ENCODE results near the gene RAB4A. TPM values are rescaled to one million over a fixed set of nuclear protein-coding genes. Genes with fewer than 3 reads are reported as not detected.

Gene RAB4A
- total RNA-seq, 1 donor from 2014 or later, result 44.1 TPM

GRCh38 chr1:229302740-229303139, 31.8 kb downstream of the RAB4A start:
- Mint-ChIP-seq H3K4me3 (no peak overlapping the region), H3K27ac (no peak overlapping the region), H3K4me1 (no peaks in the 10 kb centered on the region), H3K36me3 (peaks cover 17% of the 10 kb centered on the region), H3K27me3 (ENCODE audit: insufficient read depth, low read depth) (no peaks in the 10 kb centered on the region), H3K9me3 (no peaks in the 10 kb centered on the region)
- DNase-seq (ENCODE audit: low spot score), result no peak
- Histone ChIP-seq H3F3A (ENCODE audit: low read depth) (no peaks in the 10 kb centered on the region), H4K20me1 (ENCODE audit: low read depth) (no peaks in the 10 kb centered on the region), H3K27me3 (no peaks in the 10 kb centered on the region), H3K4me2 (no peak overlapping the region), H3K4me3 (no peak overlapping the region), H3K9ac (no peak overlapping the region), H3K79me2 (ENCODE audit: low read depth) (no peaks in the 10 kb centered on the region), H2AFZ (replicated peaks) (no peak overlapping the region), H3K4me1 (no peaks in the 10 kb centered on the region), H3K9me3 (ENCODE audit: low read depth) (no peaks in the 10 kb centered on the region), H3K27ac (no peak overlapping the region), H3K36me3 (peaks cover 7% of the 10 kb centered on the region)
- TF ChIP-seq EZH2 (IDR thresholded peaks at IDR 0.05) (no peak), CTCF (IDR thresholded peaks at IDR 0.05) (no peak), EZH2phosphoT487 (IDR thresholded peaks at IDR 0.05) (no peak)

- TF ChIP-seq EZH2 (IDR thresholded peaks at IDR 0.05) (no peak), EZH2phosphoT487 (IDR thresholded peaks at IDR 0.05) (no peak), CTCF (IDR thresholded peaks at IDR 0.05) (no peak)
- Histone ChIP-seq H3K36me3 (peaks cover 5% of the 10 kb centered on the region), H3K4me3 (no peak overlapping the region), H3K9me3 (ENCODE audit: low read depth) (no peaks in the 10 kb centered on the region), H4K20me1 (ENCODE audit: low read depth) (no peaks in the 10 kb centered on the region), H3F3A (ENCODE audit: low read depth) (no peaks in the 10 kb centered on the region), H3K4me2 (no peak overlapping the region), H3K27me3 (no peaks in the 10 kb centered on the region), H3K4me1 (no peaks in the 10 kb centered on the region), H3K79me2 (ENCODE audit: low read depth) (no peaks in the 10 kb centered on the region), H2AFZ (replicated peaks) (no peak overlapping the region), H3K9ac (no peak overlapping the region), H3K27ac (no peak overlapping the region)
- no peak overlapping the region for H3K4me3 Mint-ChIP-seq
- peaks cover 18% of the 10 kb centered on the region for H3K36me3 Mint-ChIP-seq
- H3K9me3 Mint-ChIP-seq, result no peaks in the 10 kb centered on the region
- no peaks in the 10 kb centered on the region for H3K4me1 Mint-ChIP-seq
- peaks cover 2% of the 10 kb centered on the region for H3K27me3 Mint-ChIP-seq (ENCODE audit: insufficient read depth, low read depth)
- DNase-seq (ENCODE audit: low spot score), result no peak
- H3K27ac Mint-ChIP-seq, result no peak overlapping the region
Observed at GRCh38 chr1:229303855-229304254, 32.9 kb downstream of the RAB4A start.

GRCh38 chr1:229305392-229305791, 34.5 kb downstream of the RAB4A start:
- H3K27ac Mint-ChIP-seq, result no peak overlapping the region
- H3K4me2 ChIP-seq, result no peak overlapping the region
- no peak overlapping the region for H2AFZ ChIP-seq (replicated peaks)

More at GRCh38 chr1:229305392-229305791, 34.5 kb downstream of the RAB4A start:
- peaks cover 11% of the 10 kb centered on the region for H3K36me3 Mint-ChIP-seq
- Histone ChIP-seq H3K9me3 (ENCODE audit: low read depth) (no peaks in the 10 kb centered on the region), H4K20me1 (ENCODE audit: low read depth) (no peaks in the 10 kb centered on the region), H3K9ac (no peak overlapping the region), H3K4me1 (no peaks in the 10 kb centered on the region), H3K79me2 (ENCODE audit: low read depth) (no peaks in the 10 kb centered on the region), H3K27ac (no peak overlapping the region), H3K36me3 (peaks cover 5% of the 10 kb centered on the region), H3F3A (ENCODE audit: low read depth) (no peaks in the 10 kb centered on the region), H3K27me3 (no peaks in the 10 kb centered on the region), H3K4me3 (no peak overlapping the region)
- no peaks in the 10 kb centered on the region for H3K9me3 Mint-ChIP-seq
- peaks cover 2% of the 10 kb centered on the region for H3K27me3 Mint-ChIP-seq (ENCODE audit: insufficient read depth, low read depth)
- no peak overlapping the region for H3K4me3 Mint-ChIP-seq
- DNase-seq (ENCODE audit: low spot score), result no peak
- H3K4me1 Mint-ChIP-seq, result no peaks in the 10 kb centered on the region
- TF ChIP-seq CTCF (IDR thresholded peaks at IDR 0.05), result no peak
- TF ChIP-seq EZH2 (IDR thresholded peaks at IDR 0.05), result no peak
- no peak for TF ChIP-seq EZH2phosphoT487 (IDR thresholded peaks at IDR 0.05)
